Duodenal mucosa (tissue), 2 donors: Measurements from ENCODE around the gene COL27A1.

ENCODE experiments used
- H3K27ac ChIP-seq: one replicate; pipeline ENCODE4 v1.7.0; 2013; ENCODE audit warnings: low read depth, low read length
- H3K27me3 ChIP-seq, 2 donors: one replicate each; pipeline ENCODE4 v1.7.0; 2013; ENCODE audit warnings: low read length in 2 of 2, control low read depth in 1 of 2; ENCODE audit not compliant: insufficient read depth in 2 of 2, control insufficient read depth in 1 of 2
- H3K36me3 ChIP-seq, 2 donors: one replicate each; pipeline ENCODE4 v1.7.0; 2013; ENCODE audit warnings: low read length in 2 of 2, control low read depth in 1 of 2; ENCODE audit not compliant: insufficient read depth in 2 of 2, control insufficient read depth in 1 of 2
- H3K4me1 ChIP-seq, 2 donors: one replicate each; pipeline ENCODE4 v1.7.0; 2013; ENCODE audit warnings: low read length in 2 of 2, control low read depth in 1 of 2; ENCODE audit not compliant: insufficient read depth in 2 of 2, control insufficient read depth in 1 of 2
- H3K4me3 ChIP-seq, 2 donors: one replicate each; pipeline ENCODE4 v1.7.0; 2013; ENCODE audit warnings: low read length in 2 of 2, low read depth in 1 of 2
- H3K9ac ChIP-seq, 2 donors: one replicate each; pipeline ENCODE4 v1.7.0; 2013; ENCODE audit warnings: low read length in 2 of 2, low read depth in 1 of 2
- H3K9me3 ChIP-seq, 2 donors: one replicate each; pipeline ENCODE4 v1.7.0; 2013; ENCODE audit warnings: low read length in 2 of 2, control low read depth in 1 of 2; ENCODE audit not compliant: control insufficient read depth in 1 of 2

Gene COL27A1

GRCh38 chr9:114196979-114197622, 41.8 kb downstream of the COL27A1 start:
- Histone ChIP-seq H3K36me3 (no peaks in the 10 kb centered on the region), H3K9ac (no peak overlapping the region), H3K9me3 (no peaks in the 10 kb centered on the region), H3K4me1 (no peaks in the 10 kb centered on the region), H3K27ac (no peak overlapping the region), H3K27me3 (no peaks in the 10 kb centered on the region), H3K4me3 (no peak overlapping the region)

- Histone ChIP-seq H3K27ac (no peak overlapping the region), H3K36me3 (no peaks in the 10 kb centered on the region)
Observed at GRCh38 chr9:114198249-114199040, 43.1 kb downstream of the COL27A1 start.

DNA sequence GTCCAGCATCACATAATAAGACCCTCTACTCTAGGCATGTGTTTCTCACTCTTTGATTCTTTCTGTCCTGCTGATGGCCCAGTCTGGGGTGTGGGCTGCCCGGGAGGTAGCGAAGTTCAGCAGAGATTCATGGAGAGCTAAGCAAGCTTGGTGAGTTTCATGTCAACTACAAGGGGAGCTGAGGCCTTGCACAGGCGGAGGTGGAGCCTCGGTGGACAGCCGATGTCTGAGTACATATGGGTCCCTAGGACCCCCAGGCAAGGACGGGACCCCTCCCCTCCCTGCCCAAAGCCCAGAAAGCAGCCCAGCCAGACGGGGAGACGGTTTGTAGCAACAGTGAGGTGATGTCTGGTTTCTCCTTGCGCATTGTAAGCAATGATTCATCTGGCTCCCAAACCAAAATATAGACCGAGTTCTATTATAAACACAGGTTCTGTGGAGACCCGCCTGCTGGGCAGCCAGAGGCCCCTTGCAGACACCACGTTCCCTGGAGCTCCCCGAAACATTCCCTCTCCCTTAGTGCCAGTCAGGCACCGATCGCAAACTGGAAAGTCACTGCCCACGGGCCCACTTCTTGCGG, 45.5 kb downstream of the COL27A1 start:
- Histone ChIP-seq H3K4me3 (no peak overlapping the region), H3K27ac (no peak overlapping the region)

More at GRCh38 chr9:114198249-114199040, 43.1 kb downstream of the COL27A1 start:
- H3K4me1 ChIP-seq: no peaks in the 10 kb centered on the region
- no peaks in the 10 kb centered on the region for H3K27me3 ChIP-seq
- no peak overlapping the region for H3K9ac ChIP-seq
- no peaks in the 10 kb centered on the region for H3K9me3 ChIP-seq
- H3K4me3 ChIP-seq: no peak overlapping the region

DNA sequence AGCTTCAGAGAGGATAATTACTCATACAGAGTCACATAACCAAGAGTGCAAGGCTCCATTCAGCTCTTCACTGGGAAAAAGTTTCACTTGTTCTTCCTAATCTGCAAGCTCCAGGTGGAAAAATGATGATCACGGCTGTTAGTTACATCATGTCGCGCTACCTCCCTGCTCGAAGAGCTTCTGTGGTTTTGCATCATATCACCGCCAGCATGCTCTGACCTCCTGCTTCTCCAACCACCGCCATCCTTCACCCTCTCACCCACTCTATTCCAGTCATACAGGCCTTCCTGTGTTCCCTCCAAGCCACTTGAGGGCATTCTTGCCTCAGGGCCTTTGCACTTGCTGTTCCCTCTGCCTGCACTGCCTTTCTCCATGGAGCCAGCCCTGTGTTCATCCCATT, 47.1 kb downstream of the COL27A1 start:
- Histone ChIP-seq H3K9ac (no peak overlapping the region), H3K36me3 (no peaks in the 10 kb centered on the region), H3K27ac (no peak overlapping the region), H3K4me3 (no peak overlapping the region), H3K27me3 (no peaks in the 10 kb centered on the region), H3K4me1 (peaks cover 0 to 10% of the 10 kb centered on the region in 2 donors), H3K9me3 (no peaks in the 10 kb centered on the region)

More for the DNA sequence above, 45.5 kb downstream of the COL27A1 start:
- no peaks in the 10 kb centered on the region for H3K27me3 ChIP-seq
- no peaks in the 10 kb centered on the region for H3K36me3 ChIP-seq
- H3K9me3 ChIP-seq: no peaks in the 10 kb centered on the region
- H3K4me1 ChIP-seq: no peaks in the 10 kb centered on the region
- no peak overlapping the region for H3K9ac ChIP-seq

DNA sequence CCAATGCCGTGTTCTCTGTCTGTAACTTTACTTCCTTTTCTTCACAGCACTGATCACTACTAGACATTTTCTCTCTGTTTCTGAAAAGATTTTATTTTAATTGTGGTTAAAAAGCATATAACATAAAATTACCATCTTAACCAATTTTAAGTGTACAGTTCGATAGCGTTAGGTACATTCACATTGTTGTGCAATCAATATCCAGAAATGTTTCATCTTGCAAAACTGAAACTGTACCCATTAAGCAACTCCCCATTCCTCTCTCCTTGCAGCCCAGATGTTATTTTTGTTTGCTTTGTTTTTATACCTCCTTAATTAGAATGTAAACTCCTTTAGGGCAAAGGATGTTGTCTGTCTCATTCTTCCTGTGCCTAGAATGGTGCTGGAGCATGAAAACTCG, 47.5 kb downstream of the COL27A1 start:
- H3K4me3 ChIP-seq: no peak overlapping the region
- H3K9me3 ChIP-seq: no peaks in the 10 kb centered on the region
- H3K27me3 ChIP-seq: no peaks in the 10 kb centered on the region
- H3K27ac ChIP-seq: no peak overlapping the region
- H3K9ac ChIP-seq: no peak overlapping the region
- H3K36me3 ChIP-seq: no peaks in the 10 kb centered on the region
- peaks cover 0 to 14% of the 10 kb centered on the region in 2 donors for H3K4me1 ChIP-seq

GRCh38 chr9:114203410-114204140, 48.2 kb downstream of the COL27A1 start:
- Histone ChIP-seq H3K36me3 (no peaks in the 10 kb centered on the region), H3K4me1 (peaks cover 0 to 14% of the 10 kb centered on the region in 2 donors), H3K4me3 (no peak overlapping the region), H3K27ac (no peak overlapping the region), H3K9me3 (no peaks in the 10 kb centered on the region), H3K27me3 (no peaks in the 10 kb centered on the region), H3K9ac (no peak overlapping the region)

DNA sequence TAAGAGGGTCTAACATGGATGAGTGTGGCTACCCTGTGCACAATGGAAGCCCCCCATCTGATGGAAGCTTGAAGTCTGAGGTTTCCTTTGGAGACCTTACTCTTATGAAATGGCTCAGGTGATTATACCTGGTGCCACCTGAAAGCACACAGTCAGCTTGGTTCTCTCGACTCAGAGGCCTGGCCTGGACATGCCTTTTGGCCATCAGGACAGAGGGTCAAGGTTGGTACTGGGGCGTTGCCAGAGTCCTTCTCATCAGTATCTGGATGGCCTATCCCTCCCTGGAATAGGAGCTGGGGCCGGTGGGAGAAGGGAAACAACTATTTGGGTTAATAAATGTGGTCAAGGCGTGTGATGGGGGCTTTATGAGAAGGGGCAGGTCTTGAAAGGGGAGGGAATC, 48.9 kb downstream of the COL27A1 start:
- H3K9me3 ChIP-seq: no peaks in the 10 kb centered on the region
- H3K36me3 ChIP-seq: no peaks in the 10 kb centered on the region
- H3K27ac ChIP-seq: no peak overlapping the region
- H3K9ac ChIP-seq: no peak overlapping the region
- no peak overlapping the region for H3K4me3 ChIP-seq
- H3K27me3 ChIP-seq: no peaks in the 10 kb centered on the region
- H3K4me1 ChIP-seq: peaks cover 0 to 17% of the 10 kb centered on the region in 2 donors

DNA sequence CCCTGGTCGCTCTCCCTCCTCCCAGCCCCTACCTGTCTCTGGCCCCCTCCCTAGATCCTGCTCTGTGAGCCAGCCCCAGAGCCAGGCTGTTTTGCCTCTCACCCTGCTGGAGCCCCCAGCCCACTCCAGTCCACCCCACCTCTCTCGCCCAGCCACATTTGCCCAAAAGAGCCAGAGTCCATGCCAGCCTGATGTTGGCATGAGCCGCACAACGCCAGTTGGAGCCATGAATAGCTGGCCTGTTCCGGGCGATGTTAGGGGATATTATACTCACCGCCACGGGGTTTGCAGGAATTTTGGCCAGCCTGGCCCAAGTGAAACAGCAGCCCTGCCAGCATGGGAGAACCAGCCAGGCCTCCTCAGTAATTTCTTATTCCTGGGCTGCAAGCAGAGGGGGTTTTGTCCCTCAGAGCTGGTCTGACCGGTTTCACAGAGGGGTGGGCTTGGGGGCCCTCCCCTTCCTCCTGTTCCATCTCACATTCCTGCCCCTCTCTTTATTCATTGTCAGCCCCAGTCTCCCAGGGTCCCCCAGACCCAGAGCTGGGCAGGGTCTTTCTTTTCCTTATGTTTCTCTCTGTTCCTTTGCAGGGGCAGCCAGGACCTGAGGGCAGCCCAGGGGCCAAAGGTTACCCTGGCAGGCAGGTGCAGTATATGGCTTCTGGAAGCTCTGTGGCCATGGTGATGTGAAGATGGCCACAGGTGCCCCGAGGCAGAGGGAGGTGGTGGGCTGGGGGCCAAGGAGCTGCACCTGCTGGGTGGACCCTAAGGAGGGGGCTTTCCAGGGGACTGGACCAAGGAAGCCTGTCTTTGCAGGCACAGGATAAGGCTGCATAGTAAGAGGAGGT, 50.1 kb downstream of the COL27A1 start:
- H3K27me3 ChIP-seq: no peaks in the 10 kb centered on the region
- no peaks in the 10 kb centered on the region for H3K9me3 ChIP-seq
- H3K36me3 ChIP-seq: no peaks in the 10 kb centered on the region
- peaks cover 0 to 17% of the 10 kb centered on the region in 2 donors for H3K4me1 ChIP-seq
- H3K27ac ChIP-seq: no peak overlapping the region
- H3K4me3 ChIP-seq: no peak overlapping the region
- no peak overlapping the region for H3K9ac ChIP-seq

DNA sequence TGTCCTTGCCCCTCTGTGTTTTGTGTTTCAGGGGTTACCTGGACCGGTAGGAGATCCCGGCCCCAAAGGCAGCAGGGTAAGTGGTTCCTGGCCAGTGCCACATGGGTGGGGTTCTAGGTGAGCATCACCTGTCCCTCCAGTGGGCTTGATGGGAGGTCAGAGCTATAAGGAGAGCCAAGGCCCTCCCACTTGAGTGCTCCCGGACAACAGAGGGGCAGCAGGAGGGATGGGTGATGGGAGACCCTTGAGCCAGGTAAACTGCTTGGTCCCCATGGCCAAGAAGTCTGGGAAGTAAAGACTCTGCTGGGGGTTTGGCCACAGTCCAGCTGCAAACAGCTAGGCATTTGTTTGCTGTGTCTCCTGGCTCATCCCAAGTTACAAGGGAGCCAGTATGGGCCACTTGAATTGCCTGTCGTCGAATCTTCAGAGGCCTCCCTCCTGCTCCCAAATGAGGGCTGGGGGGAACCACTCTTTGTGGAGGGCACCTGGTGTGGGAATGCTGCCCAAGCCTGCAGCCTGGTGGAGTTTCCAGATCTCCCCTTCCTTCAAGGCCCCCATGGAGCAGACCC, 51.0 kb downstream of the COL27A1 start:
- H3K9ac ChIP-seq: no peak overlapping the region
- H3K9me3 ChIP-seq: no peaks in the 10 kb centered on the region
- H3K36me3 ChIP-seq: no peaks in the 10 kb centered on the region
- no peak overlapping the region for H3K27ac ChIP-seq
- H3K27me3 ChIP-seq: no peaks in the 10 kb centered on the region
- H3K4me3 ChIP-seq: no peak overlapping the region
- peaks cover 0 to 17% of the 10 kb centered on the region in 2 donors for H3K4me1 ChIP-seq
